Neural cell (in vitro differentiated cells): ENCODE data around the gene OSBPL9. TPM values are rescaled to one million over a fixed set of nuclear protein-coding genes. Genes with fewer than 3 reads are reported as not detected.

Source experiments
- H2AFZ ChIP-seq: fragments of 200-600, 300-800 bp; sonication (generic), shearing (Covaris generic); 2 replicates; pipeline ENCODE4 v1.6.0; 2014; ENCODE audit warnings: low read depth, mild to moderate bottlenecking, antibody characterized with exemption, low read length, moderate library complexity
- H3F3A ChIP-seq: fragments of 200-600 bp; shearing (Covaris generic); 2 replicates; pipeline ENCODE4 v1.6.1; 2016; ENCODE audit warnings: mild to moderate bottlenecking, moderate library complexity, mixed read lengths, antibody characterized with exemption, low read length; ENCODE audit not compliant: insufficient read depth, poor library complexity, severe bottlenecking
- H3K27ac ChIP-seq: fragments of 200-600, 300-800 bp; sonication (generic), shearing (Covaris generic); 2 replicates; pipeline ENCODE4 v1.5.1; 2014; ENCODE audit warnings: mild to moderate bottlenecking, low read length, moderate library complexity
- H3K27me3 ChIP-seq: fragments of 300-800, 200-600 bp; sonication (generic), shearing (Covaris generic); 2 replicates; pipeline ENCODE4 v1.6.0; 2014; ENCODE audit warnings: mild to moderate bottlenecking, low read depth, low read length, moderate library complexity; ENCODE audit not compliant: insufficient read depth
- H3K36me3 ChIP-seq: fragments of 300-800, 200-600 bp; sonication (generic), shearing (Covaris generic); 2 replicates; pipeline ENCODE4 v1.5.1; 2014; ENCODE audit warnings: mild to moderate bottlenecking, antibody characterized with exemption, low read length, moderate library complexity; ENCODE audit not compliant: insufficient read depth
- H3K4me2 ChIP-seq: fragments of 300-800, 200-600 bp; sonication (generic), shearing (Covaris generic); 2 replicates; pipeline ENCODE4 v1.6.0; 2014; ENCODE audit warnings: mild to moderate bottlenecking, low read length
- H3K4me3 ChIP-seq: fragments of 300-800, 200-600 bp; sonication (generic), shearing (Covaris generic); 2 replicates; pipeline ENCODE4 v1.5.1; 2014; ENCODE audit warnings: mild to moderate bottlenecking, low read length, moderate library complexity
- H3K79me2 ChIP-seq: fragments of 200-600 bp; shearing (Covaris generic); replicated peaks from 2 replicates; pipeline ENCODE4 v1.6.0; 2014; ENCODE audit warnings: mild to moderate bottlenecking, low read length, moderate library complexity; ENCODE audit not compliant: insufficient read depth
- H3K9ac ChIP-seq: fragments of 300-800, 200-600 bp; sonication (generic), shearing (Covaris generic); 2 replicates; pipeline ENCODE4 v1.6.1; 2016; ENCODE audit warnings: mild to moderate bottlenecking, low read length, mixed read lengths
- H3K9me2 ChIP-seq: fragments of 200-600 bp; shearing (Covaris generic); 2 replicates; pipeline ENCODE4 v1.6.1; 2016; ENCODE audit warnings: mild to moderate bottlenecking, low read length, mixed read lengths; ENCODE audit not compliant: insufficient read depth
- H3K9me3 ChIP-seq: fragments of 200-600, 300-800 bp; sonication (generic), shearing (Covaris generic); 2 replicates; pipeline ENCODE4 v1.6.1; 2016; ENCODE audit warnings: mild to moderate bottlenecking, mixed run types, low read length, moderate library complexity, mixed read lengths
- H4K20me1 ChIP-seq: fragments of 200-600 bp; shearing (Covaris generic); 2 replicates; pipeline ENCODE4 v1.6.1; 2016; ENCODE audit warnings: mild to moderate bottlenecking, mixed run types; ENCODE audit not compliant: insufficient read depth
- EP300 ChIP-seq: fragments of 450-650 bp; conservative IDR thresholded peaks from 2 replicates; pipeline ENCODE4 v1.6.1; 2014; ENCODE audit warnings: antibody characterized with exemption, mild to moderate bottlenecking, moderate library complexity; ENCODE audit not compliant: poor library complexity, severe bottlenecking
- EZH2 ChIP-seq: fragments of 200-600, 300-800 bp; shearing (Covaris generic), sonication (generic); IDR thresholded peaks from 2 replicates; pipeline ENCODE4 v1.6.1; 2014; ENCODE audit warnings: antibody characterized with exemption, low read length, borderline replicate concordance, mild to moderate bottlenecking; ENCODE audit not compliant: insufficient read depth, poor library complexity, severe bottlenecking
- MXI1 ChIP-seq: fragments of 450-650 bp; conservative IDR thresholded peaks from 2 replicates; pipeline ENCODE4 v1.6.1; 2014; ENCODE audit warnings: antibody characterized with exemption, mild to moderate bottlenecking; ENCODE audit not compliant: poor library complexity, severe bottlenecking
- POLR2AphosphoS5 ChIP-seq: IDR thresholded peaks from 2 replicates; pipeline ENCODE4 v1.6.1; 2012
- RAD21 ChIP-seq: fragments of 450-650 bp; conservative IDR thresholded peaks from 2 replicates; pipeline ENCODE4 v1.6.1; 2014; ENCODE audit warnings: antibody characterized with exemption, mild to moderate bottlenecking, moderate library complexity
- SMC3 ChIP-seq: fragments of 450-650 bp; conservative IDR thresholded peaks from 2 replicates; pipeline ENCODE4 v1.6.1; 2014; ENCODE audit warnings: antibody characterized with exemption, mild to moderate bottlenecking, moderate library complexity; ENCODE audit not compliant: poor library complexity
- TAF1 ChIP-seq: IDR thresholded peaks from 2 replicates; pipeline ENCODE4 v1.6.1; 2012; ENCODE audit warnings: low read depth
- polyA plus RNA-seq: library from polyadenylated mRNA; depleted of rRNA; stranded (reverse); fragments of >200 nt; gene quantifications from 2 replicates; pipeline ENCODE4 v1.2.3, GENCODE V29; 2014
- TF ChIP-seq, protein P1 (sequence below): IDR thresholded peaks from 2 replicates; pipeline ENCODE4 v1.6.1; 2012; ENCODE audit warnings: borderline replicate concordance
- TF ChIP-seq, protein P2 (sequence below): fragments of 450-650 bp; IDR thresholded peaks from 2 replicates; pipeline ENCODE4 v1.5.1; 2014; ENCODE audit warnings: antibody characterized with exemption, mild to moderate bottlenecking, moderate library complexity; ENCODE audit not compliant: poor library complexity, severe bottlenecking

The OSBPL9 gene
- polyA plus RNA-seq, 1 donor from 2014 or later: 117 TPM

DNA sequence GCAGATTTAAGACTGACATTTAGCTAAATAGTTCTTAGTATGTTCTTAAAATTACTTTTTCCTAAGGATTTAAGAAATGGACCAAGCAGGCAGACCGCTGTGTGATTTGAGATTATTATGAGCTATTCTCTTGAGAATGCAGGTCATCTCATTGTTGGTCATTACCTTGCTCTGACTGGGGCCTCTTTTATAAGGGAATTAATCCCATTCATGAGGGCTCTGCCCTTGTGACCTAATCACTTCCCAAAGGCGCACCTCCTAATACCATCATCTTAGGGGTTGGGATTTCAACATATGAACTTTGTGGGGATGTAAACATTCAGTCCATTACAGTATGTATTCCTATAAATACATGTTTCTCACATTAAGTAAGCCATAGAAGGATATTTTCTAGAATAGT is 24.2 kb downstream of the OSBPL9 start:
- H3K36me3 ChIP-seq: no peaks in the 10 kb centered on the region
- H3K9me2 ChIP-seq: no peaks in the 10 kb centered on the region
- no peak overlapping the region for H3K27ac ChIP-seq
- no peaks in the 10 kb centered on the region for H3F3A ChIP-seq
- H3K79me2 ChIP-seq: peaks cover 13% of the 10 kb centered on the region
- H3K4me3 ChIP-seq: no peak overlapping the region
- TF ChIP-seq SMC3 (no peak), TAF1 (no peak), RAD21 (no peak), MXI1 (no peak), POLR2AphosphoS5 (no peak), EZH2 (no peak), EP300 (no peak)
- TF ChIP-seq, protein P1, sequence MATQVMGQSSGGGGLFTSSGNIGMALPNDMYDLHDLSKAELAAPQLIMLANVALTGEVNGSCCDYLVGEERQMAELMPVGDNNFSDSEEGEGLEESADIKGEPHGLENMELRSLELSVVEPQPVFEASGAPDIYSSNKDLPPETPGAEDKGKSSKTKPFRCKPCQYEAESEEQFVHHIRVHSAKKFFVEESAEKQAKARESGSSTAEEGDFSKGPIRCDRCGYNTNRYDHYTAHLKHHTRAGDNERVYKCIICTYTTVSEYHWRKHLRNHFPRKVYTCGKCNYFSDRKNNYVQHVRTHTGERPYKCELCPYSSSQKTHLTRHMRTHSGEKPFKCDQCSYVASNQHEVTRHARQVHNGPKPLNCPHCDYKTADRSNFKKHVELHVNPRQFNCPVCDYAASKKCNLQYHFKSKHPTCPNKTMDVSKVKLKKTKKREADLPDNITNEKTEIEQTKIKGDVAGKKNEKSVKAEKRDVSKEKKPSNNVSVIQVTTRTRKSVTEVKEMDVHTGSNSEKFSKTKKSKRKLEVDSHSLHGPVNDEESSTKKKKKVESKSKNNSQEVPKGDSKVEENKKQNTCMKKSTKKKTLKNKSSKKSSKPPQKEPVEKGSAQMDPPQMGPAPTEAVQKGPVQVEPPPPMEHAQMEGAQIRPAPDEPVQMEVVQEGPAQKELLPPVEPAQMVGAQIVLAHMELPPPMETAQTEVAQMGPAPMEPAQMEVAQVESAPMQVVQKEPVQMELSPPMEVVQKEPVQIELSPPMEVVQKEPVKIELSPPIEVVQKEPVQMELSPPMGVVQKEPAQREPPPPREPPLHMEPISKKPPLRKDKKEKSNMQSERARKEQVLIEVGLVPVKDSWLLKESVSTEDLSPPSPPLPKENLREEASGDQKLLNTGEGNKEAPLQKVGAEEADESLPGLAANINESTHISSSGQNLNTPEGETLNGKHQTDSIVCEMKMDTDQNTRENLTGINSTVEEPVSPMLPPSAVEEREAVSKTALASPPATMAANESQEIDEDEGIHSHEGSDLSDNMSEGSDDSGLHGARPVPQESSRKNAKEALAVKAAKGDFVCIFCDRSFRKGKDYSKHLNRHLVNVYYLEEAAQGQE: no peak
- TF ChIP-seq, protein P2, sequence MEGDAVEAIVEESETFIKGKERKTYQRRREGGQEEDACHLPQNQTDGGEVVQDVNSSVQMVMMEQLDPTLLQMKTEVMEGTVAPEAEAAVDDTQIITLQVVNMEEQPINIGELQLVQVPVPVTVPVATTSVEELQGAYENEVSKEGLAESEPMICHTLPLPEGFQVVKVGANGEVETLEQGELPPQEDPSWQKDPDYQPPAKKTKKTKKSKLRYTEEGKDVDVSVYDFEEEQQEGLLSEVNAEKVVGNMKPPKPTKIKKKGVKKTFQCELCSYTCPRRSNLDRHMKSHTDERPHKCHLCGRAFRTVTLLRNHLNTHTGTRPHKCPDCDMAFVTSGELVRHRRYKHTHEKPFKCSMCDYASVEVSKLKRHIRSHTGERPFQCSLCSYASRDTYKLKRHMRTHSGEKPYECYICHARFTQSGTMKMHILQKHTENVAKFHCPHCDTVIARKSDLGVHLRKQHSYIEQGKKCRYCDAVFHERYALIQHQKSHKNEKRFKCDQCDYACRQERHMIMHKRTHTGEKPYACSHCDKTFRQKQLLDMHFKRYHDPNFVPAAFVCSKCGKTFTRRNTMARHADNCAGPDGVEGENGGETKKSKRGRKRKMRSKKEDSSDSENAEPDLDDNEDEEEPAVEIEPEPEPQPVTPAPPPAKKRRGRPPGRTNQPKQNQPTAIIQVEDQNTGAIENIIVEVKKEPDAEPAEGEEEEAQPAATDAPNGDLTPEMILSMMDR: no peak
- no peaks in the 10 kb centered on the region for H3K27me3 ChIP-seq
- H2AFZ ChIP-seq: no peak overlapping the region
- H3K9me3 ChIP-seq: no peaks in the 10 kb centered on the region
- no peaks in the 10 kb centered on the region for H4K20me1 ChIP-seq
- H3K4me2 ChIP-seq: no peak overlapping the region
- no peak overlapping the region for H3K9ac ChIP-seq

GRCh38 chr1:51642739-51643142 is 25.8 kb downstream of the OSBPL9 start:
- H4K20me1 ChIP-seq: no peaks in the 10 kb centered on the region
- peaks cover 13% of the 10 kb centered on the region for H3K79me2 ChIP-seq
- H3K27me3 ChIP-seq: no peaks in the 10 kb centered on the region
- no peak overlapping the region for H2AFZ ChIP-seq
- no peaks in the 10 kb centered on the region for H3K9me3 ChIP-seq
- TF ChIP-seq TAF1 (no peak), MXI1 (no peak), POLR2AphosphoS5 (no peak), EZH2 (no peak), SMC3 (no peak), RAD21 (no peak), EP300 (no peak)
- TF ChIP-seq, protein P1: no peak
- TF ChIP-seq, protein P2: no peak
- H3K9me2 ChIP-seq: no peaks in the 10 kb centered on the region
- H3K9ac ChIP-seq: no peak overlapping the region
- no peaks in the 10 kb centered on the region for H3F3A ChIP-seq
- H3K27ac ChIP-seq: no peak overlapping the region
- no peak overlapping the region for H3K4me3 ChIP-seq
- no peaks in the 10 kb centered on the region for H3K36me3 ChIP-seq
- H3K4me2 ChIP-seq: no peak overlapping the region
